GM23338 (cell line): ENCODE measurements around the gene SH3D21. TPM values are rescaled to one million over a fixed set of nuclear protein-coding genes. Genes with fewer than 3 reads are reported as not detected.

Experiments used
- ATAC-seq: fragments of 200-7000 bp; cut with Tn5 transposase; 3 replicates; pipeline ENCODE4 v1.9.1; 2020
- DNase-seq: peaks from one replicate; pipeline ENCODE4 v3.0.0-alpha.2; 2015; ENCODE audit warnings: low spot score
- H2AFZ ChIP-seq: fragments of 200-600 bp; sonication (generic); 2 replicates; pipeline ENCODE4 v1.8.0; 2016; ENCODE audit warnings: antibody characterized with exemption, mild to moderate bottlenecking, moderate library complexity
- H3F3A ChIP-seq: fragments of 200-600 bp; sonication (generic); replicated peaks from 2 replicates; pipeline ENCODE4 v1.8.0; 2017; ENCODE audit warnings: antibody characterized with exemption, mixed run types, low read depth
- H3K27ac ChIP-seq: fragments of 200-600 bp; sonication (generic); 2 replicates; pipeline ENCODE4 v1.6.1; 2016; ENCODE audit warnings: low read depth
- H3K27me3 ChIP-seq: fragments of 200-600 bp; sonication (generic); 2 replicates; pipeline ENCODE4 v1.8.0; 2016; ENCODE audit warnings: mild to moderate bottlenecking, mixed run types, moderate library complexity; ENCODE audit not compliant: insufficient read depth
- H3K36me3 ChIP-seq: fragments of 200-600 bp; sonication (generic); 2 replicates; pipeline ENCODE4 v1.8.0; 2016; ENCODE audit warnings: mild to moderate bottlenecking; ENCODE audit not compliant: insufficient read depth
- H3K4me1 ChIP-seq: fragments of 200-600 bp; sonication (generic); 2 replicates; pipeline ENCODE4 v1.8.0; 2016; ENCODE audit warnings: mild to moderate bottlenecking, moderate library complexity; ENCODE audit not compliant: insufficient read depth
- H3K4me2 ChIP-seq: fragments of 200-600 bp; sonication (generic); 2 replicates; pipeline ENCODE4 v1.7.1; 2017; ENCODE audit warnings: mixed run types
- H3K4me3 ChIP-seq: fragments of 200-600 bp; sonication (generic); 2 replicates; pipeline ENCODE4 v1.6.1; 2016; ENCODE audit warnings: mixed run types
- H3K79me2 ChIP-seq: fragments of 200-600 bp; sonication (generic); replicated peaks from 2 replicates; pipeline ENCODE4 v1.8.0; 2017; ENCODE audit warnings: mild to moderate bottlenecking; ENCODE audit not compliant: insufficient read depth
- H3K9me2 ChIP-seq: fragments of 200-600 bp; sonication (generic); 2 replicates; pipeline ENCODE4 v1.8.0; 2017; ENCODE audit not compliant: insufficient read depth
- H4K20me1 ChIP-seq: fragments of 200-600 bp; sonication (generic); replicated peaks from 2 replicates; pipeline ENCODE4 v1.8.0; 2017; ENCODE audit warnings: mild to moderate bottlenecking; ENCODE audit not compliant: insufficient read depth
- H3K27ac Mint-ChIP-seq: 2 replicates; pipeline ENCODE4 v1.8.0; 2020; ENCODE audit warnings: inconsistent platforms, mild to moderate bottlenecking, moderate library complexity, mixed read lengths
- H3K27me3 Mint-ChIP-seq: 3 replicates; pipeline ENCODE4 v1.8.0; 2022; ENCODE audit warnings: low read depth, mild to moderate bottlenecking, moderate library complexity, mixed read lengths, inconsistent platforms; ENCODE audit not compliant: insufficient read depth, poor library complexity
- H3K36me3 Mint-ChIP-seq: 3 replicates; pipeline ENCODE4 v1.8.0; 2021; ENCODE audit warnings: low read depth, mild to moderate bottlenecking, inconsistent platforms, moderate library complexity, mixed read lengths
- H3K4me1 Mint-ChIP-seq: 3 replicates; pipeline ENCODE4 v1.8.0; 2020; ENCODE audit warnings: mild to moderate bottlenecking, inconsistent platforms, mixed read lengths
- H3K4me3 Mint-ChIP-seq: 3 replicates; pipeline ENCODE4 v1.8.0; 2021; ENCODE audit warnings: moderate library complexity, mild to moderate bottlenecking, inconsistent platforms, mixed read lengths
- H3K9me3 Mint-ChIP-seq: 3 replicates; pipeline ENCODE4 v1.8.0; 2020; ENCODE audit warnings: moderate library complexity, mild to moderate bottlenecking, inconsistent platforms, mixed read lengths
- CREB1 ChIP-seq: fragments of 250-450 bp; sonication (Bioruptor Pico); IDR thresholded peaks from 2 replicates; pipeline ENCODE4 v1.5.0; 2020; ENCODE audit warnings: low read depth, mild to moderate bottlenecking, moderate library complexity
- ETS1 ChIP-seq: IDR thresholded peaks from 2 replicates; pipeline ENCODE4 v1.6.1; 2016; ENCODE audit warnings: antibody characterized with exemption
- EZH2 ChIP-seq: fragments of 200-600 bp; sonication (generic); IDR thresholded peaks from one replicate; pipeline ENCODE4 v1.8.0; 2017; ENCODE audit warnings: antibody characterized with exemption, mild to moderate bottlenecking, low read depth; ENCODE audit not compliant: unreplicated experiment
- EZH2phosphoT487 ChIP-seq: fragments of 200-600 bp; sonication (generic); IDR thresholded peaks from one replicate; pipeline ENCODE4 v1.8.1; 2018; ENCODE audit warnings: antibody characterized with exemption; ENCODE audit not compliant: unreplicated experiment
- JUNB ChIP-seq: IDR thresholded peaks from one replicate; pipeline ENCODE4 v1.6.1; 2016; ENCODE audit warnings: antibody characterized with exemption; ENCODE audit not compliant: unreplicated experiment
- NANOG ChIP-seq: IDR thresholded peaks from 2 replicates; pipeline ENCODE4 v1.6.1; 2016; ENCODE audit warnings: antibody characterized with exemption, borderline replicate concordance
- POLR2AphosphoS5 ChIP-seq: IDR thresholded peaks from 2 replicates; pipeline ENCODE4 v1.6.1; 2016; ENCODE audit warnings: antibody characterized with exemption, low read depth
- REST ChIP-seq: IDR thresholded peaks from one replicate; pipeline ENCODE4 v1.6.1; 2018; ENCODE audit warnings: antibody characterized with exemption; ENCODE audit not compliant: unreplicated experiment
- STAT1 ChIP-seq: IDR thresholded peaks from one replicate; pipeline ENCODE4 v1.6.1; 2016; ENCODE audit warnings: antibody characterized with exemption; ENCODE audit not compliant: unreplicated experiment
- ZNF114 ChIP-seq: fragments of 250-450 bp; sonication (Bioruptor Pico); IDR thresholded peaks from 2 replicates; pipeline ENCODE4 v1.5.0; 2020; ENCODE audit warnings: mild to moderate bottlenecking, moderate library complexity
- ZNF331 ChIP-seq: fragments of 250-450 bp; sonication (Bioruptor Pico); IDR thresholded peaks from 2 replicates; pipeline ENCODE4 v1.5.0; 2020; ENCODE audit warnings: low read depth, mild to moderate bottlenecking, moderate library complexity
- polyA plus RNA-seq: library from polyadenylated mRNA; unstranded; fragments of >200 nt; fragmentation: Nextera tagmentation; extraction: Ambion mirVana; gene quantifications from 2 replicates; pipeline ENCODE4 v1.2.1, GENCODE V29; 2016
- total RNA-seq: library from RNA; depleted of rRNA; stranded (reverse); fragments of >200 nt; shearing (Covaris generic); gene quantifications from 2 replicates; pipeline ENCODE4 v1.2.3, GENCODE V29; 2014
- TF ChIP-seq, protein P1 (sequence below), 2 experiments: fragments of 200-600 bp in 1 of 2; sonication (generic) in 1 of 2; conservative IDR thresholded peaks; 2 replicates each; pipeline versions ENCODE4 v1.5.1 to v1.6.1; 2016 to 2017; ENCODE audit warnings: antibody characterized with exemption in 2 of 2, low read depth in 2 of 2, mild to moderate bottlenecking in 2 of 2, moderate library complexity in 1 of 2

SH3D21 gene
- total and polyA plus RNA-seq, 2 experiments from 2014 or later = 3.7 to 6.3 TPM

- TF ChIP-seq, protein P1, sequence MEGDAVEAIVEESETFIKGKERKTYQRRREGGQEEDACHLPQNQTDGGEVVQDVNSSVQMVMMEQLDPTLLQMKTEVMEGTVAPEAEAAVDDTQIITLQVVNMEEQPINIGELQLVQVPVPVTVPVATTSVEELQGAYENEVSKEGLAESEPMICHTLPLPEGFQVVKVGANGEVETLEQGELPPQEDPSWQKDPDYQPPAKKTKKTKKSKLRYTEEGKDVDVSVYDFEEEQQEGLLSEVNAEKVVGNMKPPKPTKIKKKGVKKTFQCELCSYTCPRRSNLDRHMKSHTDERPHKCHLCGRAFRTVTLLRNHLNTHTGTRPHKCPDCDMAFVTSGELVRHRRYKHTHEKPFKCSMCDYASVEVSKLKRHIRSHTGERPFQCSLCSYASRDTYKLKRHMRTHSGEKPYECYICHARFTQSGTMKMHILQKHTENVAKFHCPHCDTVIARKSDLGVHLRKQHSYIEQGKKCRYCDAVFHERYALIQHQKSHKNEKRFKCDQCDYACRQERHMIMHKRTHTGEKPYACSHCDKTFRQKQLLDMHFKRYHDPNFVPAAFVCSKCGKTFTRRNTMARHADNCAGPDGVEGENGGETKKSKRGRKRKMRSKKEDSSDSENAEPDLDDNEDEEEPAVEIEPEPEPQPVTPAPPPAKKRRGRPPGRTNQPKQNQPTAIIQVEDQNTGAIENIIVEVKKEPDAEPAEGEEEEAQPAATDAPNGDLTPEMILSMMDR (conservative IDR thresholded peaks at IDR 0.05; ENCODE audit: low read depth in 2 of 2) = no peak
- TF ChIP-seq ZNF114 (no peak), EZH2phosphoT487 (no peak), REST (no peak), ETS1 (no peak), JUNB (no peak)
Measured at GRCh38 chr1:36286802-36287201, 19.4 kb upstream of the SH3D21 start (continued).

DNA sequence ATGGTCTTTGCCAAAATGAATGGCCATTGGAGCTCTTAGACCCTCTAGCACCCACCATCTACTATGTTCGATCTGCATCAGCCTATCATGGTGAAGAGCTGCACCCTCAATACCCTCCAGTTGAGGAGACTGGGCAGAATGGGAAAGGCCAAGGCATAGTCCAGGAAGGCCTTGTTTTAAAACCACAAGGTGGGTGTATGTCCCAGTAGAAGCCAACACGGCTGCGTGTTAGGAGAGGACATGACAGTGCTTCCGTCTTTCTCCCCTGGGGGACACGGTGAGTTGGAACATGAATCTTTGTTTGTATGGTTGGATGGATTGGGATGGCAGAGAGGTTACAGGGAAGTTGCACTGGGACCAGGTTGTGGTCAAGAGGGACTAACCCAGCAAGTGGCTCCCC, 18.6 kb upstream of the SH3D21 start:
- Mint-ChIP-seq H3K36me3 (peaks cover 82% of the 10 kb centered on the region), H3K27me3 (peaks cover 3% of the 10 kb centered on the region), H3K4me1 (no peaks in the 10 kb centered on the region; the same call in 2 of the 3 replicates), H3K27ac (no peak overlapping the region), H3K4me3 (no peak overlapping the region), H3K9me3 (no peaks in the 10 kb centered on the region)
- Histone ChIP-seq H3K4me1 (no peaks in the 10 kb centered on the region), H3F3A (peaks cover 22% of the 10 kb centered on the region), H3K36me3 (peaks cover 56% of the 10 kb centered on the region), H3K79me2 (peaks cover 28% of the 10 kb centered on the region), H3K4me2 (no peak overlapping the region), H4K20me1 (peaks cover 25% of the 10 kb centered on the region), H3K27me3 (no peaks in the 10 kb centered on the region), H3K9me2 (no peaks in the 10 kb centered on the region), H3K4me3 (no peak overlapping the region), H3K27ac (no peak overlapping the region), H2AFZ (no peak overlapping the region)
- DNase-seq = no peak
- no peak for ATAC-seq
- TF ChIP-seq EZH2 (no peak), ZNF114 (no peak), CREB1 (no peak), POLR2AphosphoS5 (no peak), EZH2phosphoT487 (no peak), NANOG (no peak), JUNB (no peak), ETS1 (no peak), ZNF331 (CRISPR knock-in tag) (no peak), STAT1 (no peak)
- TF ChIP-seq, protein P1 (conservative IDR thresholded peaks at IDR 0.05; ENCODE audit: low read depth in 2 of 2) = no peak
